Suprapubic skin (tissue), 4 donors: Measurements from ENCODE around the gene ROR2.

Experiments
- EP300 ChIP-seq: sonication (generic); formaldehyde crosslinking; IDR thresholded peaks from one replicate; pipeline ENCODE4 v1.6.1; 2017; ENCODE audit warnings: antibody characterized with exemption
- POLR2AphosphoS5 ChIP-seq, 3 donors: sonication (generic); formaldehyde crosslinking; IDR thresholded peaks; one replicate each; pipeline ENCODE4 v1.6.1; 2017; ENCODE audit warnings: antibody characterized with exemption in 3 of 3
- TF ChIP-seq, protein P1 (sequence below), 2 donors: fragments of 200-600 bp in 1 of 2; fragments of 450-650 bp in 1 of 2; sonication (generic) in 1 of 2; IDR thresholded peaks; one replicate each; pipeline ENCODE4 v1.5.1; 2016 to 2019; ENCODE audit warnings: antibody characterized with exemption in 2 of 2, mild to moderate bottlenecking in 1 of 2, moderate library complexity in 1 of 2

DNA sequence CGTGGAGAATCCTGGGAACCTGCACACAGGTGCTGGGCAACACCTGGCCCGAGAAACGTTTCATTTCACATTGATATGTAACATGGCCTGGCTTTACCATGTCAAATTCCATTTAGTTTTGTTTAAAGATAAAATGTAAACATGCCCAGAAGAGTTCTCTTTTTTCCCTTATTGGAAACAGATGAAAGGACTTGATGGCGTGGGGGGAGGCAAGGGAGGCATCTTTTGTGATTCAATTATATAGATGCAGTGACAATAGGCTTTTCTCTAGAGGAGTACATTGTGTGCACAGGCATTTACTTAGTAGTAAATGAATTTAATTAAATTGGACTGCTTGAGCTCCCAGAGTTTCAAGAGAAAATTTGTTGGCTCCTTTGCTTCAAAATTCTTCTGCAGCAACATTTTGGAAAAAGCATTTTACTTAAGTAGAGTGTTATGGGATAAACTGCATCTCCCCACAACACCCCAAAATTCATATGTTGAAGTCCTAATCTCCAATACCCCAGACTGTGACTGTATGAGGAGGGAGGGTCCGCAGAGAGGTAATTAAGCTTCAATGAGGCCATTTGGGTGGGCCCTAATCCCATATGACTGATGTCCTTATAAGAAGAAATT, 272.1 kb downstream of the ROR2 start:
- TF ChIP-seq, protein P1, sequence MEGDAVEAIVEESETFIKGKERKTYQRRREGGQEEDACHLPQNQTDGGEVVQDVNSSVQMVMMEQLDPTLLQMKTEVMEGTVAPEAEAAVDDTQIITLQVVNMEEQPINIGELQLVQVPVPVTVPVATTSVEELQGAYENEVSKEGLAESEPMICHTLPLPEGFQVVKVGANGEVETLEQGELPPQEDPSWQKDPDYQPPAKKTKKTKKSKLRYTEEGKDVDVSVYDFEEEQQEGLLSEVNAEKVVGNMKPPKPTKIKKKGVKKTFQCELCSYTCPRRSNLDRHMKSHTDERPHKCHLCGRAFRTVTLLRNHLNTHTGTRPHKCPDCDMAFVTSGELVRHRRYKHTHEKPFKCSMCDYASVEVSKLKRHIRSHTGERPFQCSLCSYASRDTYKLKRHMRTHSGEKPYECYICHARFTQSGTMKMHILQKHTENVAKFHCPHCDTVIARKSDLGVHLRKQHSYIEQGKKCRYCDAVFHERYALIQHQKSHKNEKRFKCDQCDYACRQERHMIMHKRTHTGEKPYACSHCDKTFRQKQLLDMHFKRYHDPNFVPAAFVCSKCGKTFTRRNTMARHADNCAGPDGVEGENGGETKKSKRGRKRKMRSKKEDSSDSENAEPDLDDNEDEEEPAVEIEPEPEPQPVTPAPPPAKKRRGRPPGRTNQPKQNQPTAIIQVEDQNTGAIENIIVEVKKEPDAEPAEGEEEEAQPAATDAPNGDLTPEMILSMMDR (IDR thresholded peaks at IDR 0.05), result no peak
- TF ChIP-seq EP300 (no peak), POLR2AphosphoS5 (IDR thresholded peaks at IDR 0.05) (no peak)
